Measurements from ENCODE around the gene LCNL1.

The LCNL1 gene

GRCh38 chr9:136991993-136992818, 9.4 kb downstream of the LCNL1 start, which contains the start of gene PAXX:
Gene PAXX (plus strand): TSS chr9:136992422. CDS start chr9:136992444, 22 bp downstream.
- peak within 1 kb of the TSS; percentile 49 for H3K27ac ChIP-seq (ENCODE audit: poor library complexity, severe bottlenecking)

GRCh38 chr9:136992819-136993369, 10.1 kb downstream of the LCNL1 start:
- Histone ChIP-seq H3K27ac (ENCODE audit: poor library complexity, severe bottlenecking) (peak overlapping the region; percentile 49), H3K4me1 (ENCODE audit: insufficient read depth, poor library complexity, severe bottlenecking) (peaks cover 8% of the 10 kb centered on the region), H3K9me3 (ENCODE audit: severe bottlenecking) (no peaks in the 10 kb centered on the region), H3K27me3 (ENCODE audit: insufficient read depth, poor library complexity, severe bottlenecking) (no peaks in the 10 kb centered on the region), H3K36me3 (ENCODE audit: low read depth) (peaks cover 4% of the 10 kb centered on the region; the same call in 1 of the 2 replicates), H3K4me3 (ENCODE audit: severe bottlenecking) (peak overlapping the region; percentile 47)
- ATAC-seq (ENCODE audit: low read depth), result no peak
- TF ChIP-seq CTCF (IDR thresholded peaks at IDR 0.05; ENCODE audit: poor library complexity, severe bottlenecking), result no peak
- DNase-seq (ENCODE audit: low spot score), result no peak

More at GRCh38 chr9:136991993-136992818, 9.4 kb downstream of the LCNL1 start, which contains the start of gene PAXX:
- no peaks in the 10 kb centered on the region for H3K27me3 ChIP-seq (ENCODE audit: insufficient read depth, poor library complexity, severe bottlenecking)
- TF ChIP-seq CTCF (IDR thresholded peaks at IDR 0.05; ENCODE audit: poor library complexity, severe bottlenecking), result no peak
- DNase-seq (ENCODE audit: low spot score) (peak; percentile 94), ATAC-seq (ENCODE audit: low read depth) (peak; percentile 73)
- H3K36me3 ChIP-seq (ENCODE audit: low read depth), result peaks cover 4% of the 10 kb centered on the region; the same call in 1 of the 2 replicates
- peaks cover 6% of the 10 kb centered on the region for H3K4me1 ChIP-seq (ENCODE audit: insufficient read depth, poor library complexity, severe bottlenecking)
- H3K4me3 ChIP-seq (ENCODE audit: severe bottlenecking), result peak within 1 kb of the TSS; percentile 47
- H3K9me3 ChIP-seq (ENCODE audit: severe bottlenecking), result no peaks in the 10 kb centered on the region

GRCh38 chr9:136994180-136994887, 11.5 kb downstream of the LCNL1 start:
- DNase-seq (ENCODE audit: low spot score) (no peak), ATAC-seq (ENCODE audit: low read depth) (no peak)
- no peak overlapping the region for H3K4me3 ChIP-seq (ENCODE audit: severe bottlenecking)
- no peaks in the 10 kb centered on the region for H3K9me3 ChIP-seq (ENCODE audit: severe bottlenecking)
- peaks cover 14% of the 10 kb centered on the region for H3K4me1 ChIP-seq (ENCODE audit: insufficient read depth, poor library complexity, severe bottlenecking)
- H3K36me3 ChIP-seq (ENCODE audit: low read depth), result peaks cover 4% of the 10 kb centered on the region; the same call in 1 of the 2 replicates
- peak overlapping the region; percentile 49 for H3K27ac ChIP-seq (ENCODE audit: poor library complexity, severe bottlenecking)
- no peaks in the 10 kb centered on the region for H3K27me3 ChIP-seq (ENCODE audit: insufficient read depth, poor library complexity, severe bottlenecking)
- TF ChIP-seq CTCF (IDR thresholded peaks at IDR 0.05; ENCODE audit: poor library complexity, severe bottlenecking), result no peak

GRCh38 chr9:136994888-136995230, 12.1 kb downstream of the LCNL1 start:
- Histone ChIP-seq H3K4me3 (ENCODE audit: severe bottlenecking) (no peak overlapping the region), H3K4me1 (ENCODE audit: insufficient read depth, poor library complexity, severe bottlenecking) (peaks cover 16% of the 10 kb centered on the region), H3K36me3 (ENCODE audit: low read depth) (peaks cover 4% of the 10 kb centered on the region; the same call in 1 of the 2 replicates), H3K9me3 (ENCODE audit: severe bottlenecking) (no peaks in the 10 kb centered on the region), H3K27ac (ENCODE audit: poor library complexity, severe bottlenecking) (no peak overlapping the region), H3K27me3 (ENCODE audit: insufficient read depth, poor library complexity, severe bottlenecking) (no peaks in the 10 kb centered on the region)
- no peak for ATAC-seq (ENCODE audit: low read depth)
- no peak for DNase-seq (ENCODE audit: low spot score)
- TF ChIP-seq CTCF (IDR thresholded peaks at IDR 0.05; ENCODE audit: poor library complexity, severe bottlenecking), result no peak

Measured in RWPE2 (cell line).